GM06990 (cell line): ENCODE measurements around the gene BMPR1B.

Experiments used
- DNase-seq: peaks from one replicate; pipeline ENCODE4 v3.0.0-alpha.2; 2011; ENCODE audit not compliant: insufficient read length; ENCODE audit errors: extremely low read depth
- H3K27me3 ChIP-seq: replicated peaks from 2 replicates; pipeline ENCODE4 v1.6.0; 2011; ENCODE audit warnings: low read length; ENCODE audit not compliant: control insufficient read depth, insufficient read depth
- H3K36me3 ChIP-seq: 2 replicates; pipeline ENCODE4 v1.5.1; 2011; ENCODE audit warnings: low read length; ENCODE audit not compliant: control insufficient read depth, insufficient read depth
- H3K4me3 ChIP-seq: replicated peaks from 2 replicates; pipeline ENCODE4 v1.5.1; 2011; ENCODE audit warnings: low read depth, mild to moderate bottlenecking, control low read depth, low read length
- TF ChIP-seq, protein P1 (sequence below): IDR thresholded peaks from 2 replicates; pipeline ENCODE4 v1.5.1; 2011; ENCODE audit warnings: low read length, control low read depth, mild to moderate bottlenecking, inconsistent platforms; ENCODE audit not compliant: insufficient read depth, poor library complexity, severe bottlenecking

The BMPR1B gene

DNA sequence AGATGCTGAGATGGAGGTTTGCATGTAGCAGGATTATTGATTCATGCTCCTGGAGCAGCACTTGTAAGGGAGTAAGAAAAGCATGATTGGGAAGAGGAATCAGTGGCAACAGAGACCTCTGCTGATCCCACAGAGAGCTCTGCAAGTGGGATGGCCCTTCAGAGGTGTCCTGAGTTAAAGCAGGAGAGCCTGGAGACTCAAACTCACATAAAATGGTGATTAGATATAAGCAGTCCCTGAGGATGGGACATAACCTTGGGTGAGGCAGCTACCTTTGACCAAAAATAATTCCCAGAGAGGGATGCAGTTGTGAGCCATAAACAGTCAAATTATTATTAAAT is 25.4 kb upstream of the BMPR1B start:
- Histone ChIP-seq H3K27me3 (no peaks in the 10 kb centered on the region), H3K4me3 (no peak overlapping the region), H3K36me3 (no peaks in the 10 kb centered on the region)
- DNase-seq: no peak
- TF ChIP-seq, protein P1, sequence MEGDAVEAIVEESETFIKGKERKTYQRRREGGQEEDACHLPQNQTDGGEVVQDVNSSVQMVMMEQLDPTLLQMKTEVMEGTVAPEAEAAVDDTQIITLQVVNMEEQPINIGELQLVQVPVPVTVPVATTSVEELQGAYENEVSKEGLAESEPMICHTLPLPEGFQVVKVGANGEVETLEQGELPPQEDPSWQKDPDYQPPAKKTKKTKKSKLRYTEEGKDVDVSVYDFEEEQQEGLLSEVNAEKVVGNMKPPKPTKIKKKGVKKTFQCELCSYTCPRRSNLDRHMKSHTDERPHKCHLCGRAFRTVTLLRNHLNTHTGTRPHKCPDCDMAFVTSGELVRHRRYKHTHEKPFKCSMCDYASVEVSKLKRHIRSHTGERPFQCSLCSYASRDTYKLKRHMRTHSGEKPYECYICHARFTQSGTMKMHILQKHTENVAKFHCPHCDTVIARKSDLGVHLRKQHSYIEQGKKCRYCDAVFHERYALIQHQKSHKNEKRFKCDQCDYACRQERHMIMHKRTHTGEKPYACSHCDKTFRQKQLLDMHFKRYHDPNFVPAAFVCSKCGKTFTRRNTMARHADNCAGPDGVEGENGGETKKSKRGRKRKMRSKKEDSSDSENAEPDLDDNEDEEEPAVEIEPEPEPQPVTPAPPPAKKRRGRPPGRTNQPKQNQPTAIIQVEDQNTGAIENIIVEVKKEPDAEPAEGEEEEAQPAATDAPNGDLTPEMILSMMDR: no peak

DNA sequence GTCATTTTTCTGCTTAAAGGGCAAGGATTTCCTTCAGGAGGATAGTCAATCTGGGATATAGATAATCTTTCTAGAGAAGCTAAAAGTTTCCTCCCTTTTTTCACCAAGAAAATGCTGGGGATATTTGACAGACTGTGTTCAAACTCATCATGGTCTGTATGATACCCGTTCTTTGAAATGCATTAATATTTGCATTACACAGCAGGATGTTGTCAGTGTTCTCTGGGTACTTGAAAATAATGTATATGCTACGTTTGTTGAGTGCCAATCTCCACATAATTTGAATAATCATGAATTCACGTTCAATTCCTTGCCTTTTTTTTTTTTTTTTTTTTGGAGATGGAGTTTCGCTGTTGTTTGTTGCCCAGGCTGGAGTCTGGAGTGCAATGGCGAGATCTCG is 18.0 kb upstream of the BMPR1B start:
- no peaks in the 10 kb centered on the region for H3K36me3 ChIP-seq
- TF ChIP-seq, protein P1: no peak

DNA sequence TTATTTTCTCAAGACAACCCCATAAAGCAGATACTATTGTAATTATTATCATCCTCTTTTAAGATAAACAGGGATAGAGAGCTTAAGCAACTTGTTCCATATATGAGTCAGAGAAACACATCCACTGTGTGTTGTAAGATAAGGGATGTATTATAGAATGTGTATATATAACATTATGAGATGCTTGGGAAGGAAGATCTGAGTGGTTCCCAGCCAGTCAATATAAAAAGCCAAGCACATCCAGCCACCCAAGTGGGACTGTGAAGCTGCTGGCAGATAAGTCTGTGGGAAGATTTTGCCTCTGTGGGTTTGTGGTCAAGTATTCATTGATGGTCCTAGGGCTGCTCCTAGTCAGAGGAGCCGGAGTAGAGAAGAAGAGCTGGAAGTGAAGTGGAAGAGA is 16.5 kb upstream of the BMPR1B start:
- TF ChIP-seq, protein P1: no peak
- DNase-seq: no peak
- H3K36me3 ChIP-seq: no peaks in the 10 kb centered on the region
- H3K4me3 ChIP-seq: no peak overlapping the region
- H3K27me3 ChIP-seq: no peaks in the 10 kb centered on the region

More for the DNA sequence above, 18.0 kb upstream of the BMPR1B start:
- DNase-seq: no peak
- no peak overlapping the region for H3K4me3 ChIP-seq
- no peaks in the 10 kb centered on the region for H3K27me3 ChIP-seq

DNA sequence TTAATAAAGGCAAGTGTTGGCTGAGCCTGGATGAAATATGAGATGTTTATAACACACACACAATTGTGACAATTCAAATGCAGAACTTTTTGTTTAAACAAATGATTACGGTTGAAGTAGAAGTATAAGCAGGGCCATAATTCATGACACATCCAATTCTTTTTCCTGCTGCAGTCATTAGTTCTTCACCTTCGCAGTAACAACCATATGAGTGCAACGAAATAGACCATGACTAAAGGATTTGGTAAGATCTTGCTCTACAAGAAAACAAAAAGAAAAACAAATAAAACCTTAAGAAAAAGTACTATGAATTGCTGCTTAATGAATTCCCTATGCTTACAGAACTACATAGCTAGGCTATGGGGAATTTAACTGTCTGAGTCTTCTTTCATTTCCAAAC is 13.9 kb upstream of the BMPR1B start:
- H3K4me3 ChIP-seq: no peak overlapping the region
- TF ChIP-seq, protein P1: no peak
- no peaks in the 10 kb centered on the region for H3K27me3 ChIP-seq
- no peak for DNase-seq
- H3K36me3 ChIP-seq: no peaks in the 10 kb centered on the region

DNA sequence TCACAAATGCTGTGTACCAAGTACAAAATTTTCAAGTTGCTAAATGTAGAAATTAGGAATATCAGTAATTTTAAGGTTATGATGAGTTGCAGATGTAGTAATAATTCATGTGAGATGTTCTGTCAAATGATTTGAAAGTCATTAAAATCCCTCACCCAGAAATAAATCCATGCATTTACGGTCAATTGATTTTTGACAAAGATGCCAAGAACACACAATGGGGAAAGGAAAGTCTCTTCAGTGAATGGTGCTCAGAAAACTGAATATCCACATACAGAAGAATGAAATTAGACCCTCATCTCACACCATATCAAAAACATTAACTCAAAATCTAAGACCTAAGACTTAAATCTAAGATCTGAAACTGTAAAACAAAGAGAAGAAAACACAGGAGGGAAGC is 12.9 kb upstream of the BMPR1B start:
- Histone ChIP-seq H3K4me3 (no peak overlapping the region), H3K36me3 (no peaks in the 10 kb centered on the region), H3K27me3 (no peaks in the 10 kb centered on the region)
- TF ChIP-seq, protein P1: no peak
- no peak for DNase-seq

DNA sequence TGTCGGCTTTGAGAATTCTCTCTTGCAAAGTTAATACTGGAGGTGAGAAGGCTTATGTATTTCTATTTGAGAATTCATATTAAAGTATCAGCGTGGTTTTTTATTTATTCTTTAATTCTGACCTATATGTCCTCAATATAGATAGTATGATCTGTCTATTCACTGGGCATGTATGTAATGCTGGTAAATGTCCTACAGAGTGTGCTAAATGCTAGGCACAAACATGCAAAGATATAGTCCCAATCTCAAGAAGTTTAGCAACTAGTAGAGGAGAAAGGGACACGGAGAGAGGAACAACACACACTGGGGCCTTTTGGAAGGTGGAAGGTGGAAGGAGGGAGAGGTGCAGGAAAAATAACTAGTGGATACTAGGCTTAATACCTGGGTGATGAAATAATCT is 11.0 kb upstream of the BMPR1B start:
- no peak for DNase-seq
- TF ChIP-seq, protein P1: no peak
- no peaks in the 10 kb centered on the region for H3K36me3 ChIP-seq

More for the DNA sequence above, 11.0 kb upstream of the BMPR1B start:
- no peaks in the 10 kb centered on the region for H3K27me3 ChIP-seq
- H3K4me3 ChIP-seq: no peak overlapping the region
